Caco-2 (cell line): ENCODE results near the gene CPA4. TPM values are rescaled to one million over a fixed set of nuclear protein-coding genes. Genes with fewer than 3 reads are reported as not detected.

Experiments
- BruUV-seq: library from RNA; stranded (reverse); fragments of 400-500 nt; replicated peaks from 2 replicates; lab custom pipeline; 2021; lab: Mats Ljungman, UMichigan
- CTCF ChIA-PET: fragments of 300-600 bp; sonication (Branson Sonifier 250); formaldehyde crosslinking; loops from one replicate; lab custom pipeline; 2022; ENCODE audit warnings: antibody characterized with exemption; lab: Charles Lee
- POLR2A ChIA-PET: fragments of 300-600 bp; sonication (Branson Sonifier 250); formaldehyde crosslinking; loops from one replicate; lab custom pipeline; 2022; ENCODE audit warnings: antibody characterized with exemption; lab: Charles Lee
- DNase-seq, 2 experiments: peaks; one replicate each; pipeline versions ENCODE4 v3.0.0 to v3.0.0-alpha.2; 2020 to 2022
- H3K27me3 ChIP-seq: replicated peaks from 2 replicates; pipeline ENCODE4 v1.6.0; 2011; ENCODE audit warnings: low read length; ENCODE audit not compliant: control insufficient read depth, insufficient read depth
- H3K36me3 ChIP-seq: 2 replicates; pipeline ENCODE4 v1.5.1; 2011; ENCODE audit warnings: low read length; ENCODE audit not compliant: control insufficient read depth, insufficient read depth
- H3K4me1 ChIP-seq: fragments of 250-450 bp; sonication (Bioruptor Pico); 2 replicates; pipeline ENCODE4 v1.5.1; 2020; ENCODE audit warnings: mild to moderate bottlenecking
- H3K4me3 ChIP-seq: 2 replicates; pipeline ENCODE4 v1.5.1; 2011; ENCODE audit warnings: low read depth, mild to moderate bottlenecking, control low read depth, low read length
- H3K9me3 ChIP-seq: fragments of 250-450 bp; sonication (Bioruptor Pico); 2 replicates; pipeline ENCODE4 v1.5.1; 2020; ENCODE audit warnings: mild to moderate bottlenecking, moderate library complexity
- H3K27ac Mint-ChIP-seq: one replicate; pipeline ENCODE4 v1.8.0; 2022; ENCODE audit warnings: mixed read lengths; ENCODE audit not compliant: unreplicated experiment
- H3K27me3 Mint-ChIP-seq: one replicate; pipeline ENCODE4 v1.8.0; 2022; ENCODE audit warnings: mixed read lengths; ENCODE audit not compliant: insufficient read depth, unreplicated experiment
- H3K36me3 Mint-ChIP-seq: one replicate; pipeline ENCODE4 v1.8.0; 2022; ENCODE audit warnings: mild to moderate bottlenecking, mixed read lengths; ENCODE audit not compliant: insufficient read depth, unreplicated experiment
- H3K4me1 Mint-ChIP-seq: one replicate; pipeline ENCODE4 v1.8.0; 2022; ENCODE audit warnings: low read depth, mixed read lengths; ENCODE audit not compliant: unreplicated experiment
- H3K4me3 Mint-ChIP-seq: one replicate; pipeline ENCODE4 v1.8.0; 2022; ENCODE audit warnings: mild to moderate bottlenecking, moderate library complexity, mixed read lengths; ENCODE audit not compliant: unreplicated experiment
- H3K9me3 Mint-ChIP-seq: one replicate; pipeline ENCODE4 v1.8.0; 2022; ENCODE audit warnings: mixed read lengths; ENCODE audit not compliant: unreplicated experiment
- CTCF ChIP-seq, 2 experiments: fragments of 200-600 bp in 1 of 2; IDR thresholded peaks; 1 replicate in 1 of 2; 2 replicates in 1 of 2; pipeline versions ENCODE4 v1.5.1 to v1.8.0; 2011 to 2022; ENCODE audit warnings: antibody characterized with exemption in 1 of 2, control low read depth in 1 of 2, inconsistent platforms in 1 of 2, low read depth in 1 of 2, low read length in 1 of 2, mild to moderate bottlenecking in 1 of 2, moderate library complexity in 1 of 2; ENCODE audit not compliant: insufficient read depth in 1 of 2, severe bottlenecking in 1 of 2, unreplicated experiment in 1 of 2
- intact Hi-C: fragments of 100-400 bp; cut with micrococcal nuclease; formaldehyde crosslinking; loops from one replicate; pipeline ENCODE4 v1.10.0; 2022; ENCODE audit not compliant: unreplicated experiment
- total RNA-seq: library from RNA; stranded (reverse); gene quantifications from 2 replicates; pipeline ENCODE4 v1.2.3, GENCODE V29; 2022

The CPA4 gene
- total RNA-seq, 1 experiment from 2014 or later: 0.59 TPM

GRCh38 chr7:130338233-130338632 lies 45.3 kb downstream of the CPA4 start:
- Histone ChIP-seq H3K4me3 (no peak overlapping the region), H3K27me3 (no peaks in the 10 kb centered on the region), H3K9me3 (peaks cover 7% of the 10 kb centered on the region; the same call in 1 of the 2 replicates), H3K36me3 (no peaks in the 10 kb centered on the region), H3K4me1 (peaks cover 10% of the 10 kb centered on the region; the same call in 1 of the 2 replicates)
- intact Hi-C loops: no loop called here
- ChIA-PET CTCF (no interaction called here), POLR2A (no interaction called here)
- H3K4me1 Mint-ChIP-seq: peaks cover 18% of the 10 kb centered on the region
- BruUV-seq: no TSS peak
- no peaks in the 10 kb centered on the region for H3K9me3 Mint-ChIP-seq
- no peak for TF ChIP-seq CTCF (IDR thresholded peaks at IDR 0.05; ENCODE audit: insufficient read depth in 1 of 2, low read depth in 1 of 2, low read length in 1 of 2, severe bottlenecking in 1 of 2, unreplicated experiment in 1 of 2)
- H3K27ac Mint-ChIP-seq: no peak overlapping the region
- no peaks in the 10 kb centered on the region for H3K27me3 Mint-ChIP-seq
- H3K4me3 Mint-ChIP-seq: no peak overlapping the region
- no peak for DNase-seq
- no peaks in the 10 kb centered on the region for H3K36me3 Mint-ChIP-seq

- H3K36me3 Mint-ChIP-seq: no peaks in the 10 kb centered on the region
- POLR2A ChIA-PET: no interaction called here
- intact Hi-C loops: no loop called here
These were observed 48.9 kb downstream of the CPA4 start for GRCh38 chr7:130341882-130342281.

GRCh38 chr7:130342701-130343380 lies 49.9 kb downstream of the CPA4 start:
- CTCF ChIA-PET: no interaction called here
- no peak for TF ChIP-seq CTCF (IDR thresholded peaks at IDR 0.05; ENCODE audit: insufficient read depth in 1 of 2, low read depth in 1 of 2, low read length in 1 of 2, severe bottlenecking in 1 of 2, unreplicated experiment in 1 of 2)
- Mint-ChIP-seq H3K9me3 (no peaks in the 10 kb centered on the region), H3K27me3 (no peaks in the 10 kb centered on the region), H3K4me1 (peaks cover 18% of the 10 kb centered on the region), H3K36me3 (no peaks in the 10 kb centered on the region), H3K4me3 (peak overlapping the region; percentile 39), H3K27ac (peak overlapping the region; percentile 66)
- POLR2A ChIA-PET: no interaction called here
- Histone ChIP-seq H3K36me3 (no peaks in the 10 kb centered on the region), H3K27me3 (no peaks in the 10 kb centered on the region), H3K4me3 (no peak overlapping the region), H3K4me1 (peaks cover 20% of the 10 kb centered on the region; the same call in 1 of the 2 replicates), H3K9me3 (peaks cover 7% of the 10 kb centered on the region; the same call in 1 of the 2 replicates)
- BruUV-seq: no TSS peak
- DNase-seq: peak in 1 of 2 experiments; percentile 22
- intact Hi-C loops: no loop called here

More at GRCh38 chr7:130341882-130342281, 48.9 kb downstream of the CPA4 start:
- Histone ChIP-seq H3K9me3 (peaks cover 7% of the 10 kb centered on the region; the same call in 1 of the 2 replicates), H3K27me3 (no peaks in the 10 kb centered on the region), H3K36me3 (no peaks in the 10 kb centered on the region), H3K4me1 (peaks cover 20% of the 10 kb centered on the region; the same call in 1 of the 2 replicates), H3K4me3 (no peak overlapping the region)
- H3K4me3 Mint-ChIP-seq: no peak overlapping the region
- CTCF ChIA-PET: no interaction called here
- peaks cover 18% of the 10 kb centered on the region for H3K4me1 Mint-ChIP-seq
- DNase-seq: no peak
- H3K9me3 Mint-ChIP-seq: no peaks in the 10 kb centered on the region
- TF ChIP-seq CTCF (IDR thresholded peaks at IDR 0.05; ENCODE audit: insufficient read depth in 1 of 2, low read depth in 1 of 2, low read length in 1 of 2, severe bottlenecking in 1 of 2, unreplicated experiment in 1 of 2): no peak
- H3K27me3 Mint-ChIP-seq: no peaks in the 10 kb centered on the region
- BruUV-seq: no TSS peak
- no peak overlapping the region for H3K27ac Mint-ChIP-seq
